G401 (cell line): ENCODE measurements around the gene SPEN. TPM values are rescaled to one million over a fixed set of nuclear protein-coding genes. Genes with fewer than 3 reads are reported as not detected.

Experiments
- DNase-seq: peaks from one replicate; pipeline ENCODE4 v3.0.0-alpha.2; 2015; ENCODE audit warnings: low spot score
- in situ Hi-C: cut with HindIII; loops from 2 replicates; pipeline ENCODE4 v1.10.0; 2016; ENCODE audit warnings: low sequenced_read_pairs, mixed read lengths
- total RNA-seq: library from RNA; depleted of rRNA; stranded (reverse); fragments of >200 nt; shearing (Covaris generic); gene quantifications from 2 replicates; pipeline ENCODE4 v1.2.3, GENCODE V29; 2014

Gene SPEN
- total RNA-seq, 1 experiment from 2014 or later: 2.4 TPM

DNA sequence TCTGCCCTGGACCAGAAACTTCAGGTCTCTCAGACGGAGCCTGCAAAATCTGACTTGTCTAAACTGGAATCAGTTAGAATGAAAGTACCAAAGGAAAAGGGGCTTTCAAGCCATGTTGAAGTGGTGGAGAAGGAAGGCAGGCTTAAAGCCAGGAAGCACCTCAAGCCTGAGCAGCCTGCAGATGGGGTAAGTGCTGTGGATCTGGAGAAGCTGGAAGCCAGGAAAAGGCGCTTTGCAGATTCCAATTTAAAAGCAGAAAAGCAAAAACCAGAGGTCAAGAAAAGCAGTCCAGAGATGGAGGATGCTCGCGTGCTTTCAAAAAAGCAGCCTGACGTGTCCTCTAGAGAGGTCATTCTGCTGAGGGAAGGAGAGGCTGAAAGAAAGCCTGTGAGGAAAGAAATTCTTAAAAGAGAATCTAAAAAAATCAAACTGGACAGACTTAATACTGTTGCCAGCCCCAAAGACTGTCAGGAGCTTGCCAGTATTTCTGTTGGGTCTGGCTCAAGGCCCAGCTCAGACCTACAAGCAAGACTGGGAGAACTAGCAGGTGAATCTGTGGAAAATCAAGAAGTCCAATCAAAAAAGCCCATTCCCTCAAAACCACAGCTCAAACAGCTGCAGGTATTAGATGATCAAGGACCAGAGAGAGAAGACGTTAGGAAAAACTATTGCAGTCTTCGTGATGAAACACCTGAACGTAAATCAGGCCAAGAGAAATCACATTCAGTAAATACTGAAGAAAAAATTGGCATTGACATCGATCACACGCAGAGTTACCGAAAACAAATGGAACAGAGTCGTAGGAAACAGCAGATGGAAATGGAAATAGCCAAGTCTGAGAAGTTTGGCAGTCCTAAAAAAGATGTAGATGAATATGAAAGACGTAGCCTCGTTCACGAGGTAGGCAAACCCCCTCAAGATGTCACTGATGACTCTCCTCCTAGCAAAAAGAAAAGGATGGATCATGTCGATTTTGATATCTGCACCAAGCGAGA, 81.8 kb downstream of the SPEN start:
- in situ Hi-C loops: no loop called here
- DNase-seq: peak; percentile 94

DNA sequence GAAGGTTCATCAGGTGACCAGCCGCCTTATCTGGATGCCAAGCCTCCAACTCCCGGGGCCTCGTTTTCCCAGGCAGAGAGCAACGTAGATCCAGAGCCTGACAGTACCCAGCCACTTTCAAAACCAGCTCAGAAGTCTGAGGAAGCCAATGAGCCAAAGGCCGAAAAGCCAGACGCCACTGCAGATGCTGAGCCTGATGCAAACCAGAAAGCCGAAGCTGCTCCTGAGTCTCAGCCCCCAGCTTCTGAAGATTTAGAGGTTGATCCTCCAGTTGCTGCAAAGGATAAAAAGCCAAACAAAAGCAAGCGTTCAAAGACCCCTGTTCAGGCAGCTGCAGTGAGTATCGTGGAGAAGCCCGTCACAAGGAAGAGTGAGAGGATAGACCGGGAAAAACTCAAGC, 83.9 kb downstream of the SPEN start:
- no peak for DNase-seq
- in situ Hi-C loops: no loop called here

DNA sequence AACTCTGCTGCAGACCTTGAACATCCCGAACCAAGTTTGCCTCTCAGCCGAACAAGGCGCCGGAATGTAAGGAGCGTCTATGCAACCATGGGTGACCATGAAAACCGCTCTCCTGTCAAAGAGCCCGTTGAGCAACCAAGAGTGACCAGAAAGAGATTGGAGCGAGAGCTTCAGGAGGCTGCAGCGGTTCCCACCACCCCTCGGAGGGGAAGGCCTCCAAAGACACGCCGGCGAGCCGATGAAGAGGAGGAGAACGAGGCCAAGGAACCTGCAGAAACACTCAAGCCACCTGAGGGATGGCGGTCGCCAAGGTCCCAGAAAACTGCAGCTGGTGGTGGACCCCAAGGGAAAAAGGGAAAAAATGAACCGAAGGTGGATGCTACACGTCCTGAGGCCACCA, 84.4 kb downstream of the SPEN start:
- DNase-seq: no peak
- in situ Hi-C loops: no loop called here

DNA sequence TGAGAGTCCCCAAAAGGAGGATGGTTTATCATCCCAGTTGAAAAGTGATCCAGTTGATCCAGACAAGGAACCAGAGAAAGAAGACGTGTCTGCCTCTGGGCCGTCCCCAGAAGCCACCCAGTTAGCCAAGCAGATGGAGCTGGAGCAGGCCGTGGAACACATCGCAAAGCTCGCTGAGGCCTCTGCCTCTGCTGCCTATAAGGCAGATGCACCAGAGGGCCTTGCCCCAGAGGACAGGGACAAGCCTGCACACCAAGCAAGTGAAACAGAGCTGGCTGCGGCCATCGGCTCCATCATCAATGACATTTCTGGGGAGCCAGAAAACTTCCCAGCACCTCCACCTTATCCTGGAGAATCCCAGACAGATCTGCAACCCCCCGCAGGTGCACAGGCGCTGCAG, 85.1 kb downstream of the SPEN start:
- DNase-seq: no peak
- in situ Hi-C loops: no loop called here

DNA sequence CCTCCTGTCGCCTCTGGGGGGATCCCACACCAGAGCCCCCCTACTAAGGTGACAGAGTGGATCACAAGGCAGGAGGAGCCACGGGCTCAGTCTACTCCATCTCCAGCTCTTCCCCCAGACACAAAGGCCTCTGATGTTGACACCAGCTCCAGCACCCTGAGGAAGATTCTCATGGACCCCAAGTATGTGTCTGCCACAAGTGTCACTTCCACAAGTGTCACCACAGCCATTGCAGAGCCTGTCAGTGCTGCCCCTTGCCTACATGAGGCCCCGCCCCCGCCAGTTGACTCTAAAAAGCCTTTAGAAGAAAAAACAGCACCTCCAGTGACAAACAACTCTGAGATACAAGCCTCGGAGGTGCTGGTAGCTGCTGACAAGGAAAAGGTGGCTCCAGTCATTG, 86.2 kb downstream of the SPEN start:
- in situ Hi-C loops: no loop called here

DNA sequence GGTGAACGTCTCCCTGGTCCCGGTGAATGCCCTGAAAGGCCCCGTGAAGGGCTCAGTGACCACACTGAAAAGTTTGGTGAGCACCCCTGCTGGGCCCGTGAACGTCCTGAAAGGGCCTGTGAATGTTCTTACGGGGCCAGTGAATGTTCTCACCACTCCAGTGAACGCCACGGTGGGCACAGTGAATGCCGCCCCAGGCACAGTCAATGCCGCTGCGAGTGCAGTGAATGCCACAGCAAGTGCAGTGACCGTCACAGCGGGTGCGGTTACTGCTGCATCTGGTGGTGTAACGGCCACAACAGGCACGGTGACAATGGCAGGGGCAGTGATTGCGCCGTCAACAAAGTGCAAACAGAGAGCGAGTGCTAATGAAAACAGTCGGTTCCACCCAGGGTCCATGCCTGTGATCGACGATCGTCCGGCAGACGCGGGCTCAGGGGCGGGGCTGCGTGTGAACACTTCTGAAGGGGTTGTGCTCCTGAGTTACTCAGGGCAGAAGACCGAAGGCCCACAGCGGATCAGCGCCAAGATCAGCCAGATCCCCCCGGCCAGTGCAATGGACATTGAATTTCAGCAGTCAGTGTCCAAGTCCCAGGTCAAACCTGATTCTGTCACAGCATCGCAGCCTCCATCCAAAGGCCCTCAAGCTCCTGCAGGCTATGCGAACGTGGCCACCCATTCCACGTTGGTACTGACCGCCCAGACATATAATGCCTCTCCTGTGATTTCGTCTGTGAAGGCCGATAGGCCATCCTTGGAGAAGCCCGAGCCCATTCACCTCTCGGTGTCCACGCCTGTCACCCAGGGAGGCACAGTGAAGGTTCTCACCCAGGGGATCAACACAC, 86.9 kb downstream of the SPEN start:
- in situ Hi-C loops: no loop called here
- no peak for DNase-seq

More for the DNA sequence above, 86.2 kb downstream of the SPEN start:
- no peak for DNase-seq

DNA sequence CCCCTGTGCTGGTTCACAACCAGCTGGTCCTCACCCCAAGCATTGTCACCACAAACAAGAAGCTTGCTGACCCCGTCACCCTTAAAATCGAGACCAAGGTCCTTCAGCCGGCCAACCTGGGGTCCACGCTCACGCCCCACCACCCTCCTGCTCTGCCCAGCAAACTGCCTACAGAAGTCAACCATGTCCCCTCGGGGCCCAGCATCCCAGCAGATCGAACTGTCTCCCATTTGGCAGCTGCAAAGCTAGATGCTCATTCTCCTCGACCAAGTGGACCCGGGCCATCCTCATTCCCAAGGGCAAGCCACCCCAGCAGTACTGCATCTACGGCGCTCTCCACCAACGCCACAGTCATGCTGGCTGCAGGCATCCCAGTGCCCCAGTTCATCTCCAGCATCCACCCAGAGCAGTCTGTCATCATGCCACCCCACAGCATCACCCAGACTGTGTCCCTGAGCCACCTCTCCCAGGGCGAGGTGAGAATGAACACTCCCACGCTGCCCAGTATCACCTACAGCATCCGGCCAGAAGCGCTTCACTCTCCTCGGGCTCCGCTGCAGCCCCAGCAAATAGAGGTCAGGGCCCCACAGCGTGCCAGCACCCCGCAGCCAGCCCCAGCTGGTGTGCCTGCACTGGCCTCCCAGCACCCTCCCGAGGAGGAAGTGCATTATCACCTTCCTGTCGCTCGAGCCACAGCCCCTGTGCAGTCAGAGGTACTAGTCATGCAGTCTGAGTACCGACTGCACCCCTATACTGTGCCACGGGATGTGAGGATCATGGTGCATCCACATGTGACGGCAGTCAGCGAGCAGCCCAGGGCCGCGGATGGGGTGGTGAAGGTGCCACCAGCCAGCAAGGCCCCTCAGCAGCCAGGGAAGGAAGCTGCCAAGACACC, 87.8 kb downstream of the SPEN start:
- no peak for DNase-seq
- in situ Hi-C loops: no loop called here

DNA sequence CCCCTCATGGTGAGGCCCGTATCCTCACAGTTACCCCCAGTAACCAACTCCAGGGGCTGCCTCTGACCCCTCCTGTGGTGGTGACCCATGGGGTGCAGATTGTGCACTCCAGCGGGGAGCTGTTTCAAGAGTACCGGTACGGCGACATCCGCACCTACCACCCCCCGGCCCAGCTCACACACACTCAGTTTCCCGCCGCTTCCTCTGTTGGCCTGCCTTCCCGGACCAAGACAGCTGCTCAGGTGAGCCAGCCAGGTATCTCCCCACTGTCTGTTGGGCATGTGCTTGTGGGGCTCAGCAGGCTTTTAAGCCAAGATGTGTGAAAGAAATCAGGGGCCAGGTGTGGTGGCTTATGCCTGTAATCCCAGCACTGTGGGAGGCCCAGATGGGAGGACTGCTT, 88.5 kb downstream of the SPEN start:
- DNase-seq: no peak
- in situ Hi-C loops: no loop called here

DNA sequence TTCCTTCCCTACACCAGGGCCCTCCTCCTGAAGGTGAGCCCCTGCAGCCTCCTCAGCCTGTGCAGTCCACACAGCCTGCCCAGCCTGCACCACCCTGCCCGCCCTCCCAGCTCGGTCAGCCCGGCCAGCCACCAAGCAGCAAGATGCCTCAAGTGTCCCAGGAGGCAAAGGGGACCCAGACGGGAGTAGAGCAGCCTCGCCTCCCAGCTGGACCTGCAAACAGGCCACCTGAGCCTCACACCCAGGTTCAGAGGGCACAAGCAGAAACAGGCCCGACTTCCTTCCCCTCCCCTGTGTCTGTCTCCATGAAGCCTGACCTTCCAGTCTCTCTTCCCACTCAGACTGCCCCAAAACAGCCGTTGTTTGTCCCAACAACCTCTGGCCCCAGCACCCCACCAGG, 89.6 kb downstream of the SPEN start:
- in situ Hi-C loops: no loop called here
- DNase-seq: no peak

DNA sequence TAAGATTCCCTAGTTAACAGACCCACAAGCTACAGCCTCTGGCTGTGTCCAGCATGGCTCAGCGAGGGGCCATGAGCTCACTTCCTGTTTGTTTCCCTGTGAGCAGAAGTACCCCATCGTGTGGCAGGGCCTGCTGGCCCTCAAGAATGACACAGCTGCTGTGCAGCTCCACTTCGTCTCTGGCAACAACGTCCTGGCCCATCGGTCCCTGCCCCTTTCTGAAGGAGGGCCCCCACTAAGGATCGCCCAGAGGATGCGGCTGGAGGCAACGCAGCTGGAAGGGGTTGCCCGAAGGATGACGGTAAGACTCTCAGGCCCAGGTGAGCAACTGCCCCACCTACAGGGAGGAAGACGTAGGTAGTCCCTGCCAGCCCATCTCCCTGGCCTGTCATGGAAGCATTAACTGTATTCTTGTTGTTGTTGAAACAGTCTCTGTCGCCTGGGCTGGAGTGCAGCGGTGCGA, 90.2 kb downstream of the SPEN start:
- in situ Hi-C loops: no loop called here
- DNase-seq: no peak

DNA sequence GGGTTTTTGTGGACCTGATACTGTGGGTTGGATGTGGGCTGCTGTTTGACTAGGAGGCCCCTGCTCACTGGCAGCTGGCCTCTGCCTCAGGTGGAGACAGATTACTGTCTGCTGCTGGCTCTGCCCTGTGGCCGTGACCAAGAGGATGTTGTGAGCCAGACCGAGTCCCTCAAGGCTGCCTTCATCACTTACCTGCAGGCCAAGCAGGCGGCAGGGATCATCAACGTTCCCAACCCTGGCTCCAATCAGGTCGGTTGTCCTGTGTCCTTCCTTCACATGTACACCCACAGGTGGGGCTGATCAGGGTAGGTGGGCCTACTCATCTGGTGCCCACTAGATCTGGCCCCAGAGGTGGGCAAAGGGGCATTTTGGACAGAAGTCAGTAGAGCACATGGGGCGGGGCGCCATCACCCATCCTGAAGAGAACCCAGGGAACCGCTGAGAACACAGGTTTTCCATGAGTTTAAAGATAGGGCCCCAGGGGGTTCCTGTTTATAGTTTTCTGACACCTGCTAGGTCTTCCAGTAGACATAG, 91.2 kb downstream of the SPEN start:
- in situ Hi-C loops: no loop called here
- no peak for DNase-seq

DNA sequence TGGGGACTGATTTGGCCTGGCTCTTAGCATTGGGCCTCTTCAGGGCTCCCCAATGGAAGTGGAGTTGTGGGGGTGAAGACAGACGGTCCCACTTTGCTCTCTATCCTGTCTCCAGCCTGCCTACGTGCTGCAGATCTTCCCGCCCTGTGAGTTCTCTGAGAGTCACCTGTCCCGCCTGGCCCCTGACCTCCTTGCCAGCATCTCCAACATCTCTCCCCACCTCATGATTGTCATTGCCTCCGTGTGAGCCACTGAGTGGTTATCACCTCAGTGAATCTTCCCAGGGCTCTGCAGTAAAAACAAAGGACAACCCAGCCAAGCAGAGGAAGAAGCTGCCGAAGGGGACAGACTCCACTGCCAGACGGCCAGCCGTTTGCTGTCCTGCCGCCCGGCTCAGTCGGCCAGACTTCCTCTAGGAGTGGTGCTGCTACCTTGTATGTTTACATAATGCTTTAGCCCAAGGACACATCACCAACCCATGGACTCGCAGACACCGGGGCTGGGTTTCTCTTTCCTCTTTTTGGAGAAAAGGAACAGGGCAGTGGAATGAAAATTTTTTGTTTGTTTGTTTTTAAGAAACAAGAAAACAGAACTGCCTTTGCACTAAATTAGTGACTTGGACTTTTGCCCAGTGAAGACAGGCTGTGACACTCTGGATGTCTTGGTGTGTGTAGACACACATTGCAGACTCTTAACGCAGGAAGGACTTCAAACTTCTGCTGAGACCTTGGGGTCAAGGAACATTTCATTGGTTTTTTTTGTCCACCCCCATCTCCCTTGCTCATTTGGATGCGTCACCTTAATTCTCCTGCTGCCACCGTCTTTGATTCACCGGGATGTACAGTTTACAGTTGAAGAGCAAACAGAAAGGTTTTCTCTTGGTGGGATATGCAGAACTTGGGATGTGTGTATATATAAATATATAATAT, 91.9 kb downstream of the SPEN start:
- in situ Hi-C loops: no loop called here
- peak; percentile 72 for DNase-seq

DNA sequence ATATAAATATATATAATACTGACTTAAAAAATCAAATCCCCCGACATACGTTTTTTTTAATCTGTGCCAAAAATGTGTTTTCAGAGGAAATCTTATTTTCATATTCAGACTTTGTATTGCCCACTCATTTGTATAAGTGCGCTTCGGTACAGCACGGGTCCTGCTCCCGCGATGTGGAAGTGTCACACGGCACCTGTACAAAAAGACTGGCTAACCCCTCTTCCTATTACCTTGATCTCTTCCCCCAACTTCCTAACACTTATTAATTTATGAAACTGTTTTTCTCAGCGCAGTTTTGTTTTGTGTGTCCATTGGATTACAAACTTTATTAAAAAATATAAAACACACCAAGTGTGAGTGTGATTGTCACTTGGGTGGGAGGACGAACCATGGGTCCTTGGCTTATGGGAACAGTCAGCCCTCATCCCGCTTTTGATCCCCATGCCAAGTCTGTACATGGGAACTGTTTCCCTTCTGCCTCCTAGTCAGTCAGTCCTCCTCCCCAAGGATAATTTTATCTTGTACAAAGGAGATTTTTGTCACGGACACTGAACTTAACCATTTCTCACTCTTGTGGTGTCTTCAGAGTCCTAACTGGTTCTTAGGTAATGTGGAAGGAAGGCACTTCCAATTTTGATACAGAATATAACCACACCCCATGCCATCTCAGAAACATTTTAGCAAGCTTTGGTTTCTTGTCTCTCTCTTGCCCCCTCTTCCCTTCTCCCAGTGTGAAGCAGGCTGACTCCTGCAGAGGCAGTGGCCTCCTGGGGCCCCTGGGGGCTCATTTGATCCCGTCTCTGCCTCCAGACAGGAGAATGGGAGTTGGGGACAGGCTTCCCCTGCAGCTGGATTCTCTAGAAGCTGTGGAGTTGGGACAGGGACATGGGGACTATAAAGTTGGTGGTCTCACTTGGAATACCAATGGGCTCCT, 92.9 kb downstream of the SPEN start:
- DNase-seq: no peak
- in situ Hi-C loops: no loop called here

DNA sequence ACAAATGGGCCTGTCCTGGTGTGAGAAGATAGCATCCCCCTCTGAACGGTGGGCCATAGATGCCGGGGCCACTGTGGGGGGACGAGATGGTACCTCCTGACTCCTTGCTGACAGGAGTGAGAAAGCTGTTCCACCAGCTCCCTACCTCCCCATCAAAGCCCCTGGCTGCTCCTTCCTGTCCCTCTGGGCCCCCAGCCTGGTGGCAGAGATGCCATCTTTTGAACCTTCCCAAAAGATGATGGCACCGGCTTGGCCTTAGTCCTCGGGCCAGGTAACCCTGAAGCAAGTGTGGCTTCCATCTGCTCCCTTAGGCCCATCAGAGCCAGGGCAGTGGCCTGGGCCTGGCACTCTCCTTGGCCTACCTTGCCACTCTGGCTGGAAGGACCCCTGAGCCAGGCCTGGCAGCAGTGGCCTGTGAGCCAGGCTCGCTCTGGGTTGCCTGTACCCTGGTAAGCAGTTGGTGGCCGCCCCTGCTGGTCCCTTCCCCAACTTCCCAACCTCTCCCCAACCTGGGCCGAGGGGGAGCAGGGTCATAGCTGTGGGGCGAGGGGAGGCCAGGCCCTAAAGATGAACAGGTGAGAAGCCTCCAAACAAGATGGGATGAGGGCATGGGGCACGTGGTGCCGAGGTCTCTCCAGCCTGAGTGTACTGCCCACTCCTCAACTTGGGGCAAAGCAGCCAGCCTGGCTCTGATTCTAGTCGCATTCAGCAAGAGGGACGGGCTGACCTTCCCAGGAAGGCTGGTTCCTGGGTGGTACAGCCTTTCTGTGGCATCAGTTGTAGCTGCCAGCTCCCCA, 93.7 kb downstream of the SPEN start:
- DNase-seq: no peak
- in situ Hi-C loops: no loop called here

DNA sequence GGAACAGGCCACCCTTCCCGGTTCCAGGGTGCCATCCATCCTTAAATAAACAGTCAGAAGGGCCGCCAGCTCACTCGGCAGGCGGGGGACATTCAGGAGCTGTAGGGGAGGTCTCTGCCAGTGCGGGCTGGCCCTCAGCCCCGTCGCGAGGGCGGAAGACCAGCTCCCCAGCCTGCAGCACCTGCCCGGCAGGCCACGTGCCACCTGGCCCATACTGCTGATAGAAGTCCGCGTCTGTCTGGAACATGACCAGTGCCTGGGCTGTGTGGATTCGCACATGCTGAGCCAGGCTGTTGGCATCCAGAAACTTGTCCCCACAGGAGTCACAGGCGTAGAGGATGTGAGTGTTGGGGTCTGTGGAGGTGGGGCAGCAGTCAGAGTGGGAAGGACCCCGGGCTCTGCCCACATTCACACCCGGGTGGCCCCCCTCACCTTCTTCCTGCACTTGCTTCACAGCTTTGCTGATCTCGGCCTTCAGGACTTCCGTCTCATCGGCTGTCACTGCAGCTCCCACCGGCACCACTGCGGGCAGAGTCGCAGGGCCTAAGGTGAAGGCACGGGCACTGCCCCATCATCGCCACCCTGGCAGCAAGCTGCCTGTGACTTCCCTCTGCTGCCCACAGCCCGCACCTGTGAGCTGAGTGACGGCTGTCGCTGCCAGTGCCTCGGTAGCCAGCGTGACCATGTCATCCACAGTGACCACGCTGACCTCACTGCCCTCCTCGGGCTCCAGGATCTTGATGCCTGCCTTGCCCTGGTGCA, 94.6 kb downstream of the SPEN start:
- in situ Hi-C loops: no loop called here

More for the DNA sequence above, 94.6 kb downstream of the SPEN start:
- DNase-seq: peak; percentile 95
